CD4-positive, alpha-beta T cell treated with Interferon gamma for 1 hour (primary cell): Measurements from ENCODE around the gene ETV7.

Experiments used
- DNase-seq: peaks from one replicate; pipeline ENCODE4 v3.0.0-alpha.2; 2020

Gene ETV7

DNA sequence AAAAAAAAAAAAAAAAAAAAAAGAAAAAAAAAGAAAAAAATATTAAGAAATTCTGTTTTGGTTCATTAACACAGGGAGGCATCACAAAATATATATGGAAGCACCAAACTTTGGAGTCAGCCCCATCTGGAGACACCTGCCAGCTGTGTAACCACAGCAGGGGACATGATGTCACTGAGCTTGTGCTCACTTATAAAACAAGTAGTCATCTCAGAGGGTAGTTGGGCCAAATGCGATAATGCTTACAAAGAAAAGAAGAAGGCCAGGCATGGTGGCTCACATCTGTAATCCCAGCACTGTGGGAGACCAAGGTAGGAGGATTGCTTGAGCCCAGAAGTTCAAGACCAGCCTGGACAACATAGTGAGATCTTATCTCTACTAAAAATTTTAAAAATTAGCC is 49.7 kb downstream of the ETV7 start:
- DNase-seq: no peak

DNA sequence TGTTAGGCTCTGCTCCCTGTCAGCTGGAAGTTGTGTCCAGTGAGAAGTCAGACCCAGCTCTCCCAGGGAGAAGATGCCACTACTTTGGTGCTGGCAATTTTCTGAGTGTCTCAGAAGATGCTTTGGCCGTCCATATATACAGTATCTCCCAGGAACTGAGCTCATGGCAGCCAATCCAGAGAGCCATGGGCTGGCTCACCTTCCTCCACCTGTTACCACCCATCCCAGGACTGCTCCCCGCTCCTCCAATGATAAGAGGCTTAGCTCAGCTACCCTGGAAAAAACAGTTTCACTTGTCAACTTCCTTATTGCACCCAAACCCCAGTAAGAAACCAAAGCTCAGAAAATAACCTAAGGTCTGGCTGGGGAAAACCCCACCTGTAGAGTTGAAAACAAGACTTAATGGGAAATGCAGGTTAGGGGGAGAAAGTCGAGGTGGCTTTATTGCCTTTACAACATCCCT is 50.7 kb downstream of the ETV7 start, which contains the start of gene BNIP5:
Gene BNIP5, minus strand, starts transcription at position 110 of the 463 bp plus-strand sequence. CDS start 6,198 bp downstream, outside the sequence.
- no peak for DNase-seq

DNA sequence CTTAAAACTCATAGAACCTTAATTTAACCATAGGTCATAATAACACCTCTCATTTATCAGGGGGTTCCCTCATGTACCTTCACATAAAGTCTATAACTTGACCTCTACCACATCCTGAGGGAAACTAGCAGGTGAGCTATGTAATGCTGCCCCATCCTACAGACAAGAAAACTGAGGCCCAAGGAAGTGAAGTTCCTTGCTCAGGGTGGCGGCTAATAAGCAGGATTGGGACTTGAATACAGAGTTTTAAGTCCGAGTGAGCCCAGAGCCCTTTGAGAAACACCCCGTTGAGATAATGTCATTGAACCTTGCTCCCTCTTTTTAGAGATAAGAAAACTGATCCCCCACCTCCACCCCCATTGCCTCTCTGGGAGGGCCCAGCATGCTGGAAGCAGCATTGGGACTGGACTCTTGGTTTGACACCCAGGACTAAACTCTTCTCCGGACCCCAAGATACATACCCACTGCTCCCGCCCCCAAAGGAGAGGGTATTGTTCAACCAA is 51.2 kb downstream of the ETV7 start:
- no peak for DNase-seq

DNA sequence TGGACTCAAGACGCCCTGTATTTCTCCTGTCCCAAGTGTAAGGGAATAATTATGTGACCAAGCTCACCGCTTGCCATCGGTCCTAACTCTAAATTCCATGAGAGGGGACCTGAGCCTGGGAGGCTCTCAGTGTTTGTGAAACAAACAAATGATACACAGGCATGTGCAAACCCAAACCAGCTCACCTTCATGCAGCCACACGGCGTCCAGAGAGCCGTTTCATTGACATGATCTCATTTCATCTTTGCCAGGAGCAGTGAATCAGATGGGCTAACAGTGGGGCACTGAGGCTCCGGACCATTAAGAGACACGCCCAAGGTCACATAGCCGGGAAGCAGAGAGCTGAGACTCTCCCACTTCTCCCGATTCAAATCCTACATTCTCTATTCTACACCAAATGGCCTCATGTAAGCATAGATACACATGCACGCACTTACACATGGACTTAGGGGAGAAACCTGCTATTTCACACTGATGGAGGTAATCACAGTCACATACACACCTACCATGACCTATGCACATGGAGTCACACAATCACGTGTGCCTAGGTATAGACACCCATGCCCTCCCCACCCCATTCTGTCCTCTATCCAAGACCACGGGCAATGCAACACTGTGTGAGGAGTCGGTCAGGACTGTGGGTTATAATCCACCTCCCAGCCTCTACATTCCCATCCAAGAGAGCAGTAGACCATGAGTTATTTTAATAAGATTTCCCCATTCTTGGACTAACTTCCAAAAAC is 51.8 kb downstream of the ETV7 start:
- no peak for DNase-seq

DNA sequence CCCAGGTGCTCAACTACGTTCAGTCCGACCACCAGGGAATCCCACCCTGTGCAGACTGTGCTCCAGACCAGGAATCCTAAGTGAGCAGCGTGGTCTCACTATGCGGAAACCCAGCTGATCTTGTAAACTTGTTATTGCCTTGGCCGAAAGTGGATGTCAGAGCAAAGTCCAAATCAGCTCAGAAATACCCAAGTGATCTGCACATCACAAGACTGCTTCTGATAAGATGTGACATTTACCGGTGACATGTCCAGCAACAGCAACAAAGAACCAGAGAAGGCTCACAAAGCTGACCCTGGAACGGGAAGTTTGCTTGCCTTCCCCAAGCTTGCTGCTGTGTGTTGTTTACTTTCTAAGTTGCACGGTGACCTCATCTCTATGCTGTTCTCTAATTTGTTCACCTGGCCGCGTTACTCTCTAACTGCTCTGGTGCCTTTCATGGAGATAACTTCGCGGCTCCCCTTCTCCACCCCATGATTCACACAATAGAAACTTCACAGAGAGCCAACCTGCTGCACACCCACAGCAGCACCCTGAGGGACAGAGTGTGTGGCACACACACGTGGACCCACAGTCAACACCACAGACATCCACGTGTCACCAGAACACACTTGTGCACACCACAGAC is 52.5 kb downstream of the ETV7 start:
- DNase-seq: no peak

DNA sequence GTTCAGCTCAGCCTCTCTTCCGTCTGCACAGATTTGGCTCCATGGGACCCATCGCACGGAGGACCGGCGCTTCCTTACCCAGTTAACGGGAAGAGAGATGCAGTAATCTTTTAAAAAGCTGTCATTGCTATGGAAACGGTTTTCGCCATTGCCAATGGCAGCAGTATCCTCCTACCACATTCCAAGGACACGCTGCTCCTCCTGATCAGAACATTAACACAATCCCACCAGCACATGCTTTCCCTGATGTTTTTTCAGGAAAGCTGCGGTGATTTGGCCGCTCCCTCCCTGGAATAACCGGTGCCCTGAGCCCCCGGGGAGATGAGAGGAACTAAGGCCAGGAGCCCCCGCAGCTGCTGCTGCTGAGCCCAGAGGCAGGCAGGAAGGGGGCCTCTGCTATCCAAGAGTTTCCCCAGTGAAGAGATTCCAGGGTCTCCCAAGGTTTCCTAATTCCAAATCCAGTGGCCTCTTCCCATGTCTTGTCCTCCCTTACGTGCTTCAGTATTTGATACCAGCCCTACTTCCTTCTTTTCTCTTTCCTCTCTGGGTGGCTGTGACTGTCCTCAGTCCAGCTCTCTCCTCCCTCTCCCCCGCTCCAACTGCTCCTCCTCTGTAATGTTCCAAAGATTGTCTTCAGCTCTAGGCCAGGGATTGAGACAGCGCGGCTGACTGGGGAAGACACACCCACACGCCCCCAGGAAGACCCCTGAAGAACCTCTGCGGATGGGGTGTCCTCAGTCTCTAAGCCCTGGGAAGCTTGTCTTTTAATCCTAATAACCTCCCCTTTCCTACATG is 53.3 kb downstream of the ETV7 start:
- DNase-seq: no peak

DNA sequence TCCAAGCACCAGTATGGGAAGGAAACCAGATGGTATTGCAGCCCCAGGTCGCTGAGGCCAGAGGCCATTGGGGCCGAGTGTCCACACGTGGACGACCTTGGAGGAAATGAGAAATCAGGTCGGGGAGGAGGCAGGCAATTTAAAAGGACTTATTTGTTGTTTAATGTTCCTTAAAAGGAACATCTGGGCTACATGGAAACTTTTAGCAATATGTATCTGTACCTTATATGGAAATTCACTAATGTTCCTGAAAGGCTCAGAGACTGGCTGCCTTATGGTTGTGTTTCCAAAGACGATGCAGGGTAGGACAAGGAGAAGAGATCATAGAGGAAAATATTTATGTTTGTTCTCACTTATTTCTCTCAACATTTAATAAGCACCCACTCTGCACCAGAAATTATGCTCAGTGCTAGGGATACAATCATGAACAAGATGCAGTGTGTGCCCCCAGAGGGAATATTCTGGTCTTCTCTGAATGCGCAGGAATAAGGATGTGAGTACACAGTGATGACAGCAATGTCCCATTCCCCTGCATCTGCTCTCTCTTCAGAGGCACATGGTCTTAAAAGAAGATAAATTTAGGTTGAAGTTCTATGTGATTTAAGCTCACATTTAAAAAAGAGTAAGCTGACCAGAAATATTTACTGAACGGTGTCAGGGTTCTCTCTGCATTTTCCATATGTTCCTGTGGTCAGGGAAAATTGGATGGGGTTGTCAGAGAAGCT is 54.1 kb downstream of the ETV7 start:
- no peak for DNase-seq

DNA sequence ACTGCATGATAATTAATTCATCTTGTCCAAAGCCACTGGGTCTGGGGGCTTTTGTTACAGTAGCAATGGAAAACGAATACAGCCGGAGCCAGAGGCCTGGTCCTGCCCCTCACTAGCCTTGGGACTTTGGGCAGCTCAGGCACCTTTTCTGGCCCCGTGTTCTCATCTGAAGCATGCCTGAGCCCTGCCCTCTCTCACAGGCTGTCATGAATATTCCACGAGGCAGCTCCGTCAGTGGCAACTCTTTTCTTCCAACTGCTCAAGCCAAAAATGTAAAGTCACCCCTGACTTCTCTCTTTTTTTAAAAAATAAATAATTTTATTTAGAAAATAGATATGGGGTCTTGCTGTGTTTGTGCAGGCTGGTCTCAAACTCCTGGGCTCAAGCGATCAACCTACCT is 56.1 kb downstream of the ETV7 start:
- DNase-seq: no peak

DNA sequence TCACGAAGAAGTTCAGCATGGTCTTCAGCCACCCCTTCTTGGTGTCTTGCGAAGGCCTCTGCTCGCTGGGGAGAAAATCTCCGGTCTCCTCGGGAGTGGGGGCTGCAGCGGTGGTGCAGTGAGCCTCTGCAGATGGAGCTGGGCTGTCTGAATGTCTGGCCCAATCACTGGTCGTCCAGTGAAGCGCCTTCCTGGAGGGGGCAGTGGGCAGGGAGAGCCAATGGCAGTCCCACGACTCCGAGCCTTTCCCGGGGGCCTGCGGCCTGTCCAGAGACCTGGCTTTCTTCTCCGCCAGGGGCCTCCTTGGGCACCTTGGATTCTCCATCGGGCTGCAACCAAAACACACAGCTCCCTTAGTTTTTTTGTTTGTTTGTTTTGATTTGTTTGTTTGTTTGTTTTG is 57.1 kb downstream of the ETV7 start:
- no peak for DNase-seq

DNA sequence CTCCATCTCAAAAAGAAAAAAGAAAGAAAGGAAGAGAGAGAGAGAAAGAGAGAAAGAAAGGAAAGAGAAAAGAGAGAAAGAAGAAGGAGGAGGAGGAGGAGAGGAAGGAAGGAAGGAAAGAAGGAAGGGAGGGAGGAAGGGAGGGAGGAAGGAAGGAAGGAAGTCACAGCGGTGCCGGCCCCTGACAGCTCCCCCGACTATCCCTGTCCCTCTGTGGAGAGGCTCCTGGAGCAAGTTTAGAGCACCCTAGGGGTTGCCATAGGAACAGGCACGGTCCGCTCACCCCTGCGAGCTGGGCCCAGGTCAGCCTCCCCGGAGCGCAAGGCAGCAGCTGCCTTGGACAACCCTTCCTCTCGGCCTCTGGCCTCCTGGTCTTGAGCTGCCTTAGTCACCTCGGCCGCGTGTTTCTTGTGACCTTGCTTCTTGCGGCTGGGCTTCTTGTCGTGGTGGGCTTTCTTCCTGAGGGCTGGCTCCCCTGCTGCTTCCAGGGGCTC is 57.6 kb downstream of the ETV7 start:
- no peak for DNase-seq

DNA sequence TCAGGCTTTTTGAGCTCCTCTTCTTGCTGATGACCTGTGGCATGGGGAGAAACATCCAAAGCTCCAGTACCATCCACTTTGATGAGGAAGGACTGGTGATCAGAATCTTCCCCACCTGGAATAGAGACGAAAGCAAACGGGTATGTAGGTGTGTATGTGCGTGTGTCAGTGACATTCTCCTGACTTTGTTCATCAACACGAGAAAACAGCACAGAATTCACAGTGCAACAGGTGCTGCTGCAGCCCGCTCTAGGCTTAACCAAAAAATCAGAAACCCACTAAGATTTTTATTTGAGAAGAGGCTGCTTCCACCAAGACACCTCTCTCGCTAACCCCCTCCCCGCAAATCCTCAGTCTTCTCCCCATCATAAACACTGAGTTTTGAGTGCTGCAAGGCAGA is 58.9 kb downstream of the ETV7 start:
- no peak for DNase-seq

DNA sequence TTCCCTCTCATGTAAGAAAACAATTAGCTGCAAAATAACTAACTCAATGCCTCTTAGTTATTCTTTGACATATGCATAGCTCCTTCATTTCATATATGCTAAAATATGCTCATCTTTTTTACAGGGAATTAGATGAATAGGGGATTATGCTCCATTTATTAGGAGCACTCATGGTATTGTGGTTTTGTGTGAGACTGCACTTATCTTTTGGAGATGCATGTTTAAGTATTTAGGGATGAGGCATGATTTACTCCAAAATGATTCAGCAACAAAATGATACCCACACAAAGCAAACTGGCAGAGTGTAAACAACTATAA is 59.6 kb downstream of the ETV7 start:
- DNase-seq: no peak

DNA sequence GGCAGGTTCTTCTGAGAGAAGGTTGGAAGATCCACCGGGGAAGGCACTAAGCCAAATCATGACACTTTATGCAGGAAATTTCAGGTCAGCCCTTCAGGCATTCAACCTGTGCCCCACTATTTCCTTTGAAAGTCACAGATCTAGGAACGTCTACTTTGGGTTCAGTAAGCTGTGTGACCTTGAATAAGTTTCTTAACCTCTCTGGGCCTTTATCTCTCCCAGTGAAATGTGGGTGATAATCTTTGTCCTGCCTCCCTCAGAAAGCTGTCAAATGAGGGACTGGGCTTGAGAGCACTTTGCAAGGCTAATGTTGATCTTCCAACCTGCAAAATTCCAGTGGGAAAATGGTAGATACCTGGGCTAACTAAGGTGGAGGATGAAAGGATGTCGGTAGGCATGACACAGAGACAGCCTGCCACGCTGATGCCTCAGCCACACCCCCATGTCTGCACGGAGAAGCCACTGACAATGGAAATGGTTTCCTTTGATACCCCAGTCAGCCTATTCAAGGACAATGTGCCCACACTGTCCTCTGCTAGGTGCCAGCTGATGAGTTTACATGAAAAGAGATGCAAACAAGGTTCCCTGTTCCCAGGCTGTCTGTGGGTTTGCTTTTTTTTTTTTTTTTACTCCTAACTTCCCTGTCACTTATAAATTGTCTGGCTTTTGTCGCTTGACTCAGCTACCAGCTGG is 60.1 kb downstream of the ETV7 start:
- DNase-seq: no peak

DNA sequence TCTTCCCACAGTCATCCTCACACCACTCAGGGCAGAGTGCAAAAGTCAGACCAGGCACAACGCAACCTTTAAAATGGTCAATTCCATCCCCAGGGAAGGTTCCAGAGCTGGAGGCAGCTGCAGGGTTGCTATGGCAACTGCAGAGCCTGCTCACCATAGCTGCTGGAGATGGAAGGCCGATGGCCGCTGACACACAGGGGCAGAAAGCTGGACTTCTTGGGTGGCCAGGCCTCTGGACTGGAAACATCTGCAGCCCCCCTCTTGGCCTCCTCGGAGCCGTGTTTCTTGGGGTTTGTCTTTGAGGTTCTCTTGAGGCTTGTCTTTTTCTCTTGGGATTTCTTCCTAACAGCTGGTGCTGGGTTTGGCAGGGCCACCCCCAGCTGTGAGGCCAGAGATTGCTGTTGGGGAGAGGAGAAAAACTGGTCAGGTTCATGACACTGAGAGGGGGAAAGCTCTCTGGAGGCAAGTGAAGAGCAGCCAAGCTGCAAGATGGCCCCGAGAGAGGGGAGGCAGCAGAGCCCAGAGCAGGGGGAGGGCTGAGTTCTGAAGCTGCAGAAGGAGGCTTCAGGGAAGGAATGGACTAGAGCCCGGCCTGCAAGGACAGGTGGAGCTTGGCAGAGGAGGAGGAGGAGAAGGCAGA is 61.0 kb downstream of the ETV7 start:
- no peak for DNase-seq

DNA sequence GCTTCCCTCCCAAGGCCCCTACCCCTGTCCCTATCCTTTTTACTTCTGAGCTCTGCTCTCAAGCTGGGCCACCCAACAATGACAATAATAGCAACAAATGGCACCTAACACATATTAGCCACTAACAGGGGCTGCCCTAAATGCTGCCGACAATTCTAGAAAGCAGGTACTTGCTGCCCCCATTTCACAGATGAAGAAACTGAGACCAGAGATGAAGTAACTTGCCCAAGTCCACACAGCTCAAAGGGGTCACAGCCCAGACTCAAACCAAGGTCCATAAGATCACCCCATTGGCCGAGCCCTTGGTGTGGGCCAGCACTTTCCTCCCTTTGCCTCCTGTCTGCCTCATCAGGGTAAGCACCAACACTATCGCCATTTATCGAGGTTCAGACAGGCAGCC is 62.8 kb downstream of the ETV7 start:
- no peak for DNase-seq

DNA sequence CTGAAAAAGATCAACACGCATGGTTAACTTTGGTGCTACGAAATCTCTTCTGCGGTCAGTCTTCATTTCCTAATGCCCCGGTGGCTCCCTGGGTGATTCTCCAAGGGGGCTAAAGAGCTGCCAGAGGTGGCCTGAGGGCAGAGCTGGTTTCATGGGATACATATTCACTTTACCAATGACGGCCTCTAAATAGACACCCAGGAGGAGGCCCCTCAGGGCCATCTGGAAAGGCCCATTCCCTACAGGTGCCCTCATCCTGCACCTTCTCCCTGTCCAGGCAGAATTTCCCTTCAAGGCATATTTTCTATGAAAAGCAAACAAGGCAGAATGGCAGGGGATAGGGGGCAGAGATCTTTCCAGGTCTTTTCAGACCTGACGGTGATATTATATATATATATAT is 63.3 kb downstream of the ETV7 start:
- DNase-seq: no peak

DNA sequence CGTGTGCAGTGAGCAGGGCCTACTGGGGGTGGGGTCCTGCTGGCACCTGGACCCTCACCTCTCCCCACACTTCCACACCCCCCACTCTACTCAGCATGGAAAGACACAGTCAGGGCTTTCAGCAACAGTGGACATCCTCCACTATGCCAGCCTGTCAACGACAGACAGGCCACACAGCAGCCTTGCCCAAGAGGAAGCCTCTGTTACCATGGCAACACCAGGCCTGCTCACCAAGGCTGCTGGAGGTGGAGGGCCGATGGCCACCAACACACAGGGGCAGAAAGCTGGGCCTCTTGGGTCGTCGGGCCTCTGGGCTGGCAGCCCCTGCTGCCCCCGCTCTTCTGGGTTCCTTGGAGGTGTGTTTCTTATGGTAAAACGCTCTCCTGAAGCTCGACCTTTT is 64.4 kb downstream of the ETV7 start:
- no peak for DNase-seq

DNA sequence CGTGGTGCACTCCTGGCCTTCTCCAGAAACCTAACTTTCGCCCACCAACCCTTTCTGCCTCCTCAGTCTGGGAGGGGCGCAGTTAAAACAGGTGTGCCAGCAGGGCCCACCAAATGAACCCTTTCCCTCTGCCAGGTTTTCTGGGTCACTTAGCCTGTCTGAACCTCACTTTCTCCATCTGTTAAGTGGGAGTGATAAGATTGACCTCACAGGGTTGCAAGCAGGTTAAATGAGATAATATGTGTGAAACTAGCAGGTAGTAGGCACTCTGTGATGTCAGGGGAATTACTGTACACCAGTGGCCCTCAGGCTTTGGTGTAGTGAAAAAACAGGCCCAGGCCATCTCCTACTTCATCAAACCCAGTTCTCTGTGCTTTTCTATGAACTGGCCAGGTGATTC is 64.9 kb downstream of the ETV7 start:
- no peak for DNase-seq

DNA sequence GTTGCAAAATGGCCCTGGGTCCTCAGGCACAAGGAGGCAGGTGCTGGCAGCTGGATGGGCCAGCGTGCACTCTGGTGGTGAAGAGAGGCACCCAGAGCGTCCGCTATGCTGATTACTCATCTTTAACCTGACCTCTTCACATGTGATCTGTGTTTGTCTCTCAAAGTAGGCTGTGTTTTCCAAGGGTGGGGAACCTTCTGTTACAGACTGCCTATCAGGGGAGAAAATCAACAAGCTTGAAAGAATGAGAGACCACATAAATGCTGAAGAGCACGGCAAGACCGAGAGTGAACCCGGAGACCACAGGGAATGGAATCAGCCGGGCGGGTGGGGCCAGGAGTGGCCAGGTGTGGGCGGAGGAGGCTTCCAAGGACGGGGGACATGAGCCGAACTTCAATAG is 67.0 kb downstream of the ETV7 start:
- DNase-seq: no peak

DNA sequence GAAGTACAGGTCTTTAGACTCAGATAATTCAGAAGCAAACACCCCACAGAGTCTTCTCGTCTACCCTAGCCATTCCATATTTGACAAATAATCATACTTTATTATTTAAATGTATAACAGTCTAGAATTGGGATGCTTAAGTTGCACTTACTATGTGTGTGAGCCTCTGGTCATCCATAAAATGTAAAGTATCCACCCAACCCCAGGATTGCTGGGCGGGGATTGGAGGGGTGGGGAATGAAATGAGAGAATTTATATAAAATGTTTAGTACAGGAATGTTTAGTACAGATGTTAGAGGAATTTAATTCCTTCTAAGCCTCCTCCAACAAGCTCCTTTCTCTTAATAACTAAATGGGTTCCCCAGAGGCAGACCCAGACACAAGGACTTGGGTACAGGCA is 67.6 kb downstream of the ETV7 start:
- no peak for DNase-seq

DNA sequence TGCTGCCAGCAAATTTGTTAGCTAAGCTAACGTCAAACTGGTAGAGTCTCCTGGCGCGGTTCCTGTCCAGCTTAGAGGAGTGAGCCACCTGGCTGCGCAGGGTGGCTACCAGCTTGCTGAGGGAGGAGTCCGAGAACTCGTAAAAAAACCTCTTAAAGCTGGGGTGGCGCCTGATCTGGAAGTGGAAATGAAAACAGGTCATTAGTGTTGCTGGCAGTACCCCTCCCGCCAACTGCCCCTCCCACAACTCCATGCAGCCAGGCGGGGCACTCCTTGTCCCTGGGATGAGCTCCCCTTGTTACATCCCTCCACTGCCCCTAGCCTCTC is 68.1 kb downstream of the ETV7 start:
- DNase-seq: no peak
